Measurements from ENCODE around the gene ARID1B.

The ARID1B gene

GRCh38 chr6:157124485-157125254, 347.5 kb downstream of the ARID1B start:
- TF ChIP-seq, protein P1, sequence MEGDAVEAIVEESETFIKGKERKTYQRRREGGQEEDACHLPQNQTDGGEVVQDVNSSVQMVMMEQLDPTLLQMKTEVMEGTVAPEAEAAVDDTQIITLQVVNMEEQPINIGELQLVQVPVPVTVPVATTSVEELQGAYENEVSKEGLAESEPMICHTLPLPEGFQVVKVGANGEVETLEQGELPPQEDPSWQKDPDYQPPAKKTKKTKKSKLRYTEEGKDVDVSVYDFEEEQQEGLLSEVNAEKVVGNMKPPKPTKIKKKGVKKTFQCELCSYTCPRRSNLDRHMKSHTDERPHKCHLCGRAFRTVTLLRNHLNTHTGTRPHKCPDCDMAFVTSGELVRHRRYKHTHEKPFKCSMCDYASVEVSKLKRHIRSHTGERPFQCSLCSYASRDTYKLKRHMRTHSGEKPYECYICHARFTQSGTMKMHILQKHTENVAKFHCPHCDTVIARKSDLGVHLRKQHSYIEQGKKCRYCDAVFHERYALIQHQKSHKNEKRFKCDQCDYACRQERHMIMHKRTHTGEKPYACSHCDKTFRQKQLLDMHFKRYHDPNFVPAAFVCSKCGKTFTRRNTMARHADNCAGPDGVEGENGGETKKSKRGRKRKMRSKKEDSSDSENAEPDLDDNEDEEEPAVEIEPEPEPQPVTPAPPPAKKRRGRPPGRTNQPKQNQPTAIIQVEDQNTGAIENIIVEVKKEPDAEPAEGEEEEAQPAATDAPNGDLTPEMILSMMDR (IDR thresholded peaks at IDR 0.05; ENCODE audit: control insufficient read depth, insufficient read depth, low read depth, low read length, missing control alignments) = no peak
- no peak for DNase-seq (ENCODE audit: low read depth)
- H3K4me3 ChIP-seq (ENCODE audit: control insufficient read depth, low read depth, low read length) = no peak overlapping the region

DNA sequence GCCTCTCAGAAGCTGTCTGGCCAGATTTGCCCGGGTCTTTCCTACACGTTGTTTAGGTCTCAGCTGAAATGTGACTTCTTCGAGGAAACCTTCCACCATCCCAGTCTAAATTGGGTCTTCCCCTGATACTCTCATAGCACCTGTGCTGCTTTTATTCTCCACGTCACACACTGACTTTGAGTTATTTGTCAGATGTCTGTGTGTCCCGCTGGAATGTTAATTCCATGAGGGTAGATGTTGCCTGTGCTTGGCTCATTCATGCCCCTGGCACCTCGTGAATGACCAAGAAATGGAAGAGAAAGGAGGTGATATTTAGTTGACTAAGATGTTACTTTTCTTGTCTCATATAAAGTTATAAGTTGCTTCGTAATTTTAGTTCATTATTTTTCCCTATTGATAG, 348.4 kb downstream of the ARID1B start:
- TF ChIP-seq, protein P1 (IDR thresholded peaks at IDR 0.05; ENCODE audit: control insufficient read depth, insufficient read depth, low read depth, low read length, missing control alignments) = no peak
- no peak for DNase-seq (ENCODE audit: low read depth)
- no peak overlapping the region for H3K4me3 ChIP-seq (ENCODE audit: control insufficient read depth, low read depth, low read length)

DNA sequence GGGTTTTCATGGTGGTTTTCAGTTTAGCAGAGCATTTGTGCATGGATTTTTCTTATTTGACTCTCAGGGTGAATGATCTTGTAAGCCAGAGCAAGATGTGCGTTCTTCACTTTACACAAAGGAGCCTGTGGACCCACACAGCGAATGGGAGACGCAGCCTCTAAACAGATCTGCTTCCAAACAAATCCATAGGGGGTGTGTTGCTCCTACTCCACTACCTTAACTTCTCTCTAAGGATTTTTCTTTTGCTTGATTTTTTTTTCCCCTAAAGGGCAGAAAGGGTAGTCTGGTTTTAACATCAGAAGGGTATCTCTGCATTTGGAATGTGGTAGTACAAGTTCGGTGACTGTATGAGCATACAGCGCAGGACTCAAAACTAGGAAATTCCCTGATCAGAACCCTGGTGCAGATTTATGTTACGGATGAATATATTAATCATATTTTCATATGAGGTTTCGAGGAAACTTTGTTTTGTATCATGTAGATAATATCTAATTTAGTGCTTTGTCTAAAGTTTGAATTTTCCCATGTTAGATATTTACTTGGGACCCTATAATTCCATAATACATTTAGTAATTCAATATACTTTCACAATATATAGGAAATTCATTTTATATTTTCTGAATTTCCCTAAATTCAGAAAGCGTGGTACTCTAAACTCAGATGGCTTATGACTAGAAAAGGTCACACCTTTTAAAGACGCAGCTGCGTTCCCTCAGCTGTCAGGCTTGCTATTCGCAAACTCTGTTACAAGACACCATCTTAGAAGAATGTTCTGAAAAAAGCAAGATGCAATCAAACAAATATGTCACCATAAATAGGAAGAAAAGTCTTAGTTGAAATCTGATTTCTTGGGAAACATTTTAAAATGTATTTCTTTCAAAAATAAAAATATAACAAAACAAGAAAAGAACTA, 349.3 kb downstream of the ARID1B start:
- no peak overlapping the region for H3K4me3 ChIP-seq (ENCODE audit: control insufficient read depth, low read depth, low read length)
- DNase-seq (ENCODE audit: low read depth) = no peak
- TF ChIP-seq, protein P1 (IDR thresholded peaks at IDR 0.05; ENCODE audit: control insufficient read depth, insufficient read depth, low read depth, low read length, missing control alignments) = no peak

DNA sequence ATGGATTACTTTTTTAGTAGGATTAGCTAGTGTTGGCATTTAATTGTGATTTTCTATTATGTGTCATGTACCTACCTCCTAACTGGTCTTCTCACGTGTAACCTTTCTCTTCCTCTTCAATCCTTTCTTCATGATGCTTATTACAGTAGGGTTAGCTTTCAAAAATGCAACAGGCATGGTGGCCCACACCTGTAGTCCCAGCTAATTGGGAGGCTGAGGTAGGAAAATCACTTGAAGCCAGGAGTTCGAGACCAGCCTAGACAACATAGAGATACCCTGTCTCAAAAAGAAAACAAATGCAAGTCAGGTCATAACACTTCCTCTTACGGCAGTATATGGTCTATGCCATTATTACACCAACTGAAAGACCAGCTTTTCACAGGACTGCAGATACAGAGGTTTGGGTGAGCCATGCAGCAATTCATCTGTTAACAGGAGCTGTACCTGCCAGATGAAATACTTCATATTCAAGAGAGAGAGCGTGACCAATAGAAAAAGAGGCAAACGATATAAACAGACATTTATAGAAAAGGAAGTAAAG, 351.1 kb downstream of the ARID1B start:
- no peak for DNase-seq (ENCODE audit: low read depth)
- TF ChIP-seq, protein P1 (IDR thresholded peaks at IDR 0.05; ENCODE audit: control insufficient read depth, insufficient read depth, low read depth, low read length, missing control alignments) = no peak
- H3K4me3 ChIP-seq (ENCODE audit: control insufficient read depth, low read depth, low read length) = no peak overlapping the region

GRCh38 chr6:157131250-157131649, 354.1 kb downstream of the ARID1B start:
- no peak for DNase-seq (ENCODE audit: low read depth)
- H3K4me3 ChIP-seq (ENCODE audit: control insufficient read depth, low read depth, low read length) = no peak overlapping the region
- TF ChIP-seq, protein P1 (IDR thresholded peaks at IDR 0.05; ENCODE audit: control insufficient read depth, insufficient read depth, low read depth, low read length, missing control alignments) = no peak

DNA sequence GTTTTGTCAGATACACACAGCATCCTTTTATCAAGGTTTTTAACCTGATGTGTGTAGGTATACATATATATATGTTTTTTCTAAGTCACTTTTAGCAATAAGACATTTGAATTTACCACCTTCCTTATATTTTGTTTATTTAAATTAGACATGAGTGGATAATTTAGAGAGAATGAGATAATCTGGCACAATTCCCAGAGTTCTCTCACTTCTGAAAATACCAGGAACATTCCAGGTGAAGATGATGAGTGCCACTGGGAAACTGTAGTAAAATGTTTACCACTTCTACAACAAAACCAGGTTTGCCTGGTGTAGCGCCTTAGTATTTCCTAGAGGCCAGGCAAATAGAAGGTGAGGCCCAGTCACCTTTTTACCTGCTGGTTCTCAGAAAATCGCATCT, 356.7 kb downstream of the ARID1B start:
- no peak for DNase-seq (ENCODE audit: low read depth)
- TF ChIP-seq, protein P1 (IDR thresholded peaks at IDR 0.05; ENCODE audit: control insufficient read depth, insufficient read depth, low read depth, low read length, missing control alignments) = no peak
- no peak overlapping the region for H3K4me3 ChIP-seq (ENCODE audit: control insufficient read depth, low read depth, low read length)
